ENCODE results near the gene YPEL5.

- TF ChIP-seq CTCF (IDR thresholded peaks at IDR 0.05) (no peak), POLR2A (IDR thresholded peaks at IDR 0.05) (no peak)
Observed at GRCh38 chr2:30108851-30109250, 38.0 kb upstream of the YPEL5 start.
